ENCODE data around the gene CIC.

DNA sequence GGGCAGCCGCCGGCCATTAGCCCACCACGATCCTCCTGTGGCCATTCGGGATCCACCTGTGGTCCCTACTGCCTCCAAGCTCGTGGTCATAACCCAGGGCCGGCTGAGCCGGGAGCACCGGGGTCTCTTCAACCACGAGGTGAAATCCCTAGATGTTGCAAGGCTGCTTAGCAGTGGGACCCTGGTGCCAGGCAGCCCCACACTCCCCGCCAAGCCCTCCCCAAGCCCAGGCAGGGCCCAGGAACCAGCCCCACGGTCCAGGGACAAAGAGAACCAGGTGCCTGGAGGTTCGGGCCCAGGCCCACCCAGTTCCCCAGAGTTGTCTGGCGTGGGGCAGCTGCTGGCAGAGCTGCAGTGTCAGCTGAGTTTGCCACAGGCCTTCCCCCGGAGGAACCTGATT, 40.6 kb downstream of the CIC start:
- no peak for TF ChIP-seq NR3C1 (IDR thresholded peaks at IDR 0.05)
- TF ChIP-seq KDM1A (IDR thresholded peaks at IDR 0.05; ENCODE audit: low read depth), result no peak
- no peak for TF ChIP-seq ZNF302 (CRISPR knock-in tag; IDR thresholded peaks at IDR 0.05)
- TF ChIP-seq RAD21 (conservative IDR thresholded peaks at IDR 0.05 in 1 of 2, IDR thresholded peaks at IDR 0.05 in 1 of 2), result no peak
- no peak for TF ChIP-seq PHF8 (IDR thresholded peaks at IDR 0.05; ENCODE audit: borderline replicate concordance, low read depth)
- TF ChIP-seq POLR2A (IDR thresholded peaks at IDR 0.05; ENCODE audit: low read length), result no peak
- TF ChIP-seq, protein P1, sequence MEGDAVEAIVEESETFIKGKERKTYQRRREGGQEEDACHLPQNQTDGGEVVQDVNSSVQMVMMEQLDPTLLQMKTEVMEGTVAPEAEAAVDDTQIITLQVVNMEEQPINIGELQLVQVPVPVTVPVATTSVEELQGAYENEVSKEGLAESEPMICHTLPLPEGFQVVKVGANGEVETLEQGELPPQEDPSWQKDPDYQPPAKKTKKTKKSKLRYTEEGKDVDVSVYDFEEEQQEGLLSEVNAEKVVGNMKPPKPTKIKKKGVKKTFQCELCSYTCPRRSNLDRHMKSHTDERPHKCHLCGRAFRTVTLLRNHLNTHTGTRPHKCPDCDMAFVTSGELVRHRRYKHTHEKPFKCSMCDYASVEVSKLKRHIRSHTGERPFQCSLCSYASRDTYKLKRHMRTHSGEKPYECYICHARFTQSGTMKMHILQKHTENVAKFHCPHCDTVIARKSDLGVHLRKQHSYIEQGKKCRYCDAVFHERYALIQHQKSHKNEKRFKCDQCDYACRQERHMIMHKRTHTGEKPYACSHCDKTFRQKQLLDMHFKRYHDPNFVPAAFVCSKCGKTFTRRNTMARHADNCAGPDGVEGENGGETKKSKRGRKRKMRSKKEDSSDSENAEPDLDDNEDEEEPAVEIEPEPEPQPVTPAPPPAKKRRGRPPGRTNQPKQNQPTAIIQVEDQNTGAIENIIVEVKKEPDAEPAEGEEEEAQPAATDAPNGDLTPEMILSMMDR (IDR thresholded peaks at IDR 0.05), result no peak
- TF ChIP-seq, protein P2, sequence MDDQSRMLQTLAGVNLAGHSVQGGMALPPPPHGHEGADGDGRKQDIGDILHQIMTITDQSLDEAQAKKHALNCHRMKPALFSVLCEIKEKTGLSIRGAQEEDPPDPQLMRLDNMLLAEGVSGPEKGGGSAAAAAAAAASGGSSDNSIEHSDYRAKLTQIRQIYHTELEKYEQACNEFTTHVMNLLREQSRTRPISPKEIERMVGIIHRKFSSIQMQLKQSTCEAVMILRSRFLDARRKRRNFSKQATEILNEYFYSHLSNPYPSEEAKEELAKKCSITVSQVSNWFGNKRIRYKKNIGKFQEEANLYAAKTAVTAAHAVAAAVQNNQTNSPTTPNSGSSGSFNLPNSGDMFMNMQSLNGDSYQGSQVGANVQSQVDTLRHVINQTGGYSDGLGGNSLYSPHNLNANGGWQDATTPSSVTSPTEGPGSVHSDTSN (IDR thresholded peaks at IDR 0.05), result no peak

All from A549 (cell line).